ENCODE data around the gene EPSTI1.

- TF ChIP-seq CTCF (IDR thresholded peaks at IDR 0.05) (no peak), EP300 (IDR thresholded peaks at IDR 0.05; ENCODE audit: low read depth) (no peak)
Measured at GRCh38 chr13:42991898-42992763, at the start of gene EPSTI1.

All from transverse colon (tissue), 3 donors.